K562 (cell line): Measurements from ENCODE around the gene HNRNPF. TPM values are rescaled to one million over a fixed set of nuclear protein-coding genes. Genes with fewer than 3 reads are reported as not detected.
A peak's percentile ranks its signal among the peaks of the same experiment; 100 is the strongest.

Source experiments
- ATAC-seq: fragments of 200-7000 bp; cut with Tn5 transposase; 3 replicates; pipeline ENCODE4 v1.9.1; 2020; ENCODE audit warnings: moderate library complexity
- BruUV-seq: library from RNA; stranded (reverse); fragments of 400-500 nt; replicated peaks from 2 replicates; lab custom pipeline; 2021; lab: Mats Ljungman, UMichigan
- CTCF ChIA-PET: fragments of 300-600 bp; formaldehyde crosslinking; extraction: SDS; loops from one replicate; lab custom pipeline; 2021; ENCODE audit warnings: low intra/inter-chr PET ratio; lab: Yijun Ruan, JAX
- POLR2A ChIA-PET: fragments of 300-600, 350-650 bp; sonication (Branson Sonifier 250); formaldehyde crosslinking; extraction: SDS; loops from one replicate; lab custom pipeline; 2021; ENCODE audit warnings: antibody characterized with exemption, inconsistent platforms; lab: Yijun Ruan, JAX
- DNase-seq, 4 experiments: peaks; one replicate each; pipeline versions ENCODE4 v3.0.0 to v3.0.0-alpha.2; 2011 to 2018; ENCODE audit warnings: low spot score in 3 of 4, mixed read lengths in 3 of 4; ENCODE audit errors: extremely low read depth in 1 of 4
- FAIRE-seq: peaks from 2 replicates; lab custom pipeline; 2011; peaks lifted over from hg19 to GRCh38; lab: Jason Lieb, UNC
- H2AFZ ChIP-seq: 2 replicates; pipeline ENCODE4 v1.6.0; 2011; ENCODE audit warnings: low read depth, low read length, control low read depth, inconsistent platforms
- H3K27ac ChIP-seq: fragments of 200-600 bp; 3 replicates; pipeline ENCODE4 v1.8.0; 2011; ENCODE audit warnings: low read depth, mild to moderate bottlenecking, control low read depth, inconsistent platforms, low read length, moderate library complexity, mixed read lengths; ENCODE audit errors: extremely low read depth
- H3K27me3 ChIP-seq, 2 experiments: fragments of 300-600 bp in 1 of 2; 2 replicates in 1 of 2; 3 replicates in 1 of 2; pipeline versions ENCODE4 v1.6.0 to v1.8.0; 2011; ENCODE audit warnings: inconsistent platforms in 2 of 2, low read length in 2 of 2, mild to moderate bottlenecking in 1 of 2, mixed read lengths in 1 of 2, moderate library complexity in 1 of 2; ENCODE audit not compliant: control insufficient read depth in 2 of 2, insufficient read depth in 2 of 2
- H3K36me3 ChIP-seq: fragments of 300-600 bp; 3 replicates; pipeline ENCODE4 v1.8.0; 2011; ENCODE audit warnings: mild to moderate bottlenecking, low read length, inconsistent platforms; ENCODE audit not compliant: control insufficient read depth, insufficient read depth
- H3K4me1 ChIP-seq, 2 experiments: fragments of 200-600 bp in 1 of 2; replicated peaks in 1 of 2; 2 replicates in 1 of 2; 3 replicates in 1 of 2; pipeline versions ENCODE4 v1.5.1 to v1.8.0; 2011; ENCODE audit warnings: inconsistent platforms in 2 of 2, low read length in 2 of 2, mild to moderate bottlenecking in 1 of 2, mixed read lengths in 1 of 2, moderate library complexity in 1 of 2; ENCODE audit not compliant: control insufficient read depth in 2 of 2, insufficient read depth in 2 of 2
- H3K4me2 ChIP-seq: 2 replicates; pipeline ENCODE4 v1.6.1; 2011; ENCODE audit warnings: low read length, control low read depth, inconsistent platforms, mixed read lengths; ENCODE audit not compliant: insufficient read depth
- H3K4me3 ChIP-seq: fragments of 200-600 bp; sonication (generic), shearing (Covaris generic); 2 replicates; pipeline ENCODE4 v1.5.1; 2016; ENCODE audit warnings: control low read depth, inconsistent platforms
- H3K79me2 ChIP-seq: fragments of 200-600 bp; 3 replicates; pipeline ENCODE4 v1.8.0; 2011; ENCODE audit warnings: low read length, inconsistent platforms; ENCODE audit not compliant: control insufficient read depth, insufficient read depth
- H3K9ac ChIP-seq, 2 experiments: 2 replicates each; pipeline versions ENCODE4 v1.6.0 to v1.6.1; 2011; ENCODE audit warnings: low read depth in 2 of 2, low read length in 2 of 2, control low read depth in 1 of 2, inconsistent platforms in 1 of 2, mild to moderate bottlenecking in 1 of 2, mixed read lengths in 1 of 2; ENCODE audit not compliant: insufficient read depth in 1 of 2
- H3K9me1 ChIP-seq: one replicate; pipeline ENCODE4 v1.6.0; 2011; ENCODE audit warnings: inconsistent platforms, mild to moderate bottlenecking, low read length, moderate library complexity; ENCODE audit not compliant: control insufficient read depth, insufficient read depth
- H3K9me3 ChIP-seq: replicated peaks from 2 replicates; pipeline ENCODE4 v1.5.1; 2011; ENCODE audit warnings: low read depth, low read length, inconsistent platforms; ENCODE audit not compliant: control insufficient read depth, insufficient read depth
- H4K20me1 ChIP-seq: replicated peaks from 2 replicates; pipeline ENCODE4 v1.6.1; 2011; ENCODE audit warnings: low read length, inconsistent platforms, mixed read lengths; ENCODE audit not compliant: control insufficient read depth, insufficient read depth
- C11orf30 ChIP-seq: fragments of 450-650 bp; IDR thresholded peaks from 2 replicates; pipeline ENCODE4 v1.6.1; 2016; ENCODE audit warnings: low read depth, mild to moderate bottlenecking
- CBX5 ChIP-seq: IDR thresholded peaks from 2 replicates; pipeline ENCODE4 v1.6.1; 2014; ENCODE audit warnings: low read depth, borderline replicate concordance
- ESRRB ChIP-seq: fragments of 250-450 bp; sonication (Bioruptor Pico); IDR thresholded peaks from 2 replicates; pipeline ENCODE4 v1.5.0; 2020; ENCODE audit warnings: mild to moderate bottlenecking, moderate library complexity, borderline replicate concordance
- HIVEP1 ChIP-seq: fragments of 250-450 bp; sonication (Bioruptor Pico); IDR thresholded peaks from 2 replicates; pipeline ENCODE4 v1.4.0; 2020; ENCODE audit warnings: mild to moderate bottlenecking
- HNRNPK ChIP-seq: fragments of 200-400 bp; formaldehyde crosslinking; IDR thresholded peaks from one replicate; pipeline ENCODE4 v1.6.1; 2018; ENCODE audit warnings: mild to moderate bottlenecking, low read depth, low read length; ENCODE audit not compliant: poor library complexity, severe bottlenecking
- MAZ ChIP-seq, 2 experiments: fragments of 450-650 bp in 1 of 2; sonication (generic) in 1 of 2; formaldehyde crosslinking; IDR thresholded peaks in 1 of 2; conservative IDR thresholded peaks in 1 of 2; 2 replicates each; pipeline versions ENCODE4 v1.4.0 to v1.5.0; 2020; ENCODE audit warnings: mild to moderate bottlenecking in 1 of 2, missing genetic modification reagents in 1 of 2
- NCOA6 ChIP-seq: fragments of 450-650 bp; IDR thresholded peaks from 2 replicates; pipeline ENCODE4 v1.6.1; 2017; ENCODE audit warnings: mild to moderate bottlenecking
- NFE2L1 ChIP-seq: fragments of 450-650 bp; IDR thresholded peaks from 2 replicates; pipeline ENCODE4 v1.6.1; 2016; ENCODE audit warnings: missing genetic modification characterization, low read depth, mild to moderate bottlenecking, missing compliant biosample characterization, moderate library complexity, borderline replicate concordance
- PHB ChIP-seq: fragments of 250-450 bp; sonication (Bioruptor Pico); IDR thresholded peaks from 2 replicates; pipeline ENCODE4 v1.5.0; 2021
- SAFB2 ChIP-seq: fragments of 200-400 bp; formaldehyde crosslinking; IDR thresholded peaks from 2 replicates; pipeline ENCODE4 v1.6.1; 2018; ENCODE audit warnings: borderline replicate concordance, low read length, low read depth, moderate library complexity; ENCODE audit not compliant: severe bottlenecking
- SREBF1 ChIP-seq: fragments of 150-350 bp; IDR thresholded peaks from 2 replicates; pipeline ENCODE4 v1.6.1; 2014; ENCODE audit warnings: antibody characterized with exemption, low read depth, low read length, borderline replicate concordance
- SUPT5H ChIP-seq: fragments of 450-650 bp; IDR thresholded peaks from 2 replicates; pipeline ENCODE4 v1.6.1; 2016
- TARDBP ChIP-seq: fragments of 450-650 bp; IDR thresholded peaks from 2 replicates; pipeline ENCODE4 v1.6.1; 2016
- U2AF1 ChIP-seq: fragments of 200-400 bp; formaldehyde crosslinking; optimal IDR thresholded peaks from 2 replicates; pipeline ENCODE3; 2017; ENCODE audit warnings: mild to moderate bottlenecking, low read depth, low read length, moderate library complexity
- ZNF282 ChIP-seq: sonication (generic); formaldehyde crosslinking; IDR thresholded peaks from 2 replicates; pipeline ENCODE4 v1.8.1; 2023; ENCODE audit warnings: missing genetic modification reagents
- WGBS: fragments of 100-300 bp; shearing (Covaris generic); methylation state at CpG from one replicate; pipeline ENCODE4 v1.1.6; 2016; ENCODE audit warnings: low coverage, mixed read lengths; ENCODE audit not compliant: insufficient coverage; ENCODE audit errors: missing lambda C conversion rate; 5-methylcytosine and 5-hydroxymethylcytosine counted together
- in situ Hi-C: fragments of 300-500 bp; cut with MboI; formaldehyde crosslinking; loops from 4 replicates; pipeline ENCODE4 v1.15.0; 2018; ENCODE audit warnings: inconsistent platforms, mixed read lengths
- intact Hi-C: fragments of 100-400 bp; cut with micrococcal nuclease; formaldehyde crosslinking; loops from 2 replicates; pipeline ENCODE4 v1.14.2; 2022
- polyA plus RNA-seq, 8 experiments: library from polyadenylated mRNA; depleted of rRNA in 4 of 8; stranded (reverse) in 5 of 8; unstranded in 3 of 8; fragments of >200 nt; fragmentation: Nextera tagmentation in 2 of 8; fragmentation: Illumina TruSeq in 1 of 8; extraction: Ambion mirVana in 2 of 8; extraction: Trizol in 1 of 8; gene quantifications; 2 replicates each; pipeline versions ENCODE4 v1.2.1 to v1.2.3, GENCODE V29; 2011 to 2014; ENCODE audit warnings: inconsistent platforms in 1 of 8, missing spikeins in 1 of 8
- total RNA-seq, 7 experiments: library from RNA; depleted of rRNA in 6 of 7; stranded (reverse); fragments of >200 nt in 6 of 7; fragmentation: Illumina TruSeq in 2 of 7; extraction: Trizol in 2 of 7; gene quantifications; 2 replicates each; pipeline versions ENCODE4 v1.2.1 to v1.2.3, GENCODE V29; 2011 to 2021; ENCODE audit warnings: low replicate concordance in 1 of 7
- TF ChIP-seq, protein P1 (sequence below): sonication (generic); formaldehyde crosslinking; IDR thresholded peaks from 2 replicates; pipeline ENCODE4 v1.8.0; 2022; ENCODE audit warnings: mild to moderate bottlenecking, missing genetic modification reagents
- TF ChIP-seq, protein P2 (sequence below): fragments of 450-650 bp; IDR thresholded peaks from 2 replicates; pipeline ENCODE4 v1.6.1; 2017; ENCODE audit warnings: antibody characterized with exemption, mild to moderate bottlenecking

HNRNPF gene
- total and polyA plus RNA-seq, 9 of the 15 experiments (the other 6 are each of a cell fraction or from before 2014, with no cell fraction given) = 192 to 489 (median 416) TPM

DNA sequence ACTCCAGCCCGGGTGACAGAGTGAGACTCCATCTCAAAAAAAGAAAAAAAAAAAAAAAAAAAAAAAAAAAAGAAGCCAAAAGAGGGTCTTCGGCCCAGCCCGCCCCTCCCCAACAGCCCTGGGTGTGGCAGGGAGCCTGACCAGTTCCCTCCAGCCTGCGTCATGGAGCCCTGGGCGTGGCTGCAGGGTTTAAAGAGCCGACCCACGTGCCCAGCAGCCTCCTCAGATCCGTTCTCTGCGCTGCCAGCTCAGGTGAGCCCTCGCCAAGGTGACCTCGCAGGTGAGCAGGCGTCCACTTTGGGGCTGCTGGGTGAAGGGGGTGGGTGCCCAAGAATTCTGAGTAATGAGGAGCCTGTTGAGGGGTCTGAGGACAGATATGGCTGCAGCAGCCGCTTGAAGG lies 37.6 kb downstream of the HNRNPF start, which contains the start of gene FXYD4 (continued):
- TF ChIP-seq, protein P1, sequence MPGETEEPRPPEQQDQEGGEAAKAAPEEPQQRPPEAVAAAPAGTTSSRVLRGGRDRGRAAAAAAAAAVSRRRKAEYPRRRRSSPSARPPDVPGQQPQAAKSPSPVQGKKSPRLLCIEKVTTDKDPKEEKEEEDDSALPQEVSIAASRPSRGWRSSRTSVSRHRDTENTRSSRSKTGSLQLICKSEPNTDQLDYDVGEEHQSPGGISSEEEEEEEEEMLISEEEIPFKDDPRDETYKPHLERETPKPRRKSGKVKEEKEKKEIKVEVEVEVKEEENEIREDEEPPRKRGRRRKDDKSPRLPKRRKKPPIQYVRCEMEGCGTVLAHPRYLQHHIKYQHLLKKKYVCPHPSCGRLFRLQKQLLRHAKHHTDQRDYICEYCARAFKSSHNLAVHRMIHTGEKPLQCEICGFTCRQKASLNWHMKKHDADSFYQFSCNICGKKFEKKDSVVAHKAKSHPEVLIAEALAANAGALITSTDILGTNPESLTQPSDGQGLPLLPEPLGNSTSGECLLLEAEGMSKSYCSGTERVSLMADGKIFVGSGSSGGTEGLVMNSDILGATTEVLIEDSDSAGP (CRISPR knock-in tag) = no peak
- TF ChIP-seq MAZ (CRISPR knock-in tag; conservative IDR thresholded peaks at IDR 0.05 in 1 of 2, IDR thresholded peaks at IDR 0.05 in 1 of 2) (no peak), CBX5 (no peak)

DNA sequence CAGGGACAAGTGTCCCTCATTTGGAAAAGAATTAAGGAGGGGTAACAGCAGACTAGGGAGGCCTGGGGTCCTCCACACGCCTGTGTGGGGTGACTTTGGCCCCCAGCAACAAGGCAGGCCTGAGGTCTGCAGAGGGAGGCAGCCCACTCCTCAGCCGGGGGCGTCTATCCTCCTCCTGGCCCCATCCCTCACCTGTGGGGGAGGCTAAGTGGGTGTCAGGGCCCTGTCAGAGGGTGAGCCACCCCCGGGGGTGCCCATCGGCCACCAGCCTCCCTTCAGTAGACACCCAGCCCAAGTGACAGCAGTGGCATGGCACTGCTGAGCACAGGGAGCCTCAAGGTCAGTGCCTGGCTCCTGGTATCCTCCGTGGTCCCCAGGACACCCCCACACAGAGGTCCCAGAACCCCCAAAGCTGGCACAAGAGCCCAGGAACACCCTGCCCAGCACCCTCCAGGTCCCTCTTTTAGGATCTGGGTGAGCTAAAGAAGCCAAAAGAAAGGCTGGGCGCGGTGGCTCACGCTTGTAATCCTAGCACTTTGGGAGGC lies 38.2 kb downstream of the HNRNPF start:
- no peak overlapping the region for H3K4me2 ChIP-seq
- FAIRE-seq = no peak
- no peaks in the 10 kb centered on the region for H4K20me1 ChIP-seq
- ChIA-PET POLR2A (interaction anchor here (0.5 to 2.8 kb wide), 3 partner anchors 11 to 1003 kb away, joined by 3 to 20 read pairs (median 4); no protein-coding TSS in a partner anchor), CTCF (no interaction called here)
- no peaks in the 10 kb centered on the region for H3K79me2 ChIP-seq
- WGBS = 37% methylated on average over 9 of the region's 9 CpGs
- H3K9me3 ChIP-seq = no peaks in the 10 kb centered on the region
- H3K4me1 ChIP-seq = peaks cover 0 to 14% of the 10 kb centered on the region in 2 experiments; a peak in 2 of 5 replicates
- no peak overlapping the region for H2AFZ ChIP-seq
- in situ Hi-C loops = no loop called here
- intact Hi-C loops = no loop called here
- H3K27ac ChIP-seq = no peak overlapping the region
- no peaks in the 10 kb centered on the region for H3K36me3 ChIP-seq
- H3K9me1 ChIP-seq = no peaks in the 10 kb centered on the region
- H3K27me3 ChIP-seq = peaks cover 0 to 15% of the 10 kb centered on the region in 2 experiments; a peak in 2 of 5 replicates
- BruUV-seq = no TSS peak
- H3K9ac ChIP-seq = peak overlapping the region in 1 of 2 experiments; percentile 78; a peak in 2 of 4 replicates
- H3K4me3 ChIP-seq = no peak overlapping the region
- DNase-seq = no peak
- no peak for ATAC-seq
- TF ChIP-seq NCOA6 (no peak), SUPT5H (no peak), SAFB2 (no peak), SREBF1 (no peak), ZNF282 (CRISPR knock-in tag) (no peak), HNRNPK (no peak), C11orf30 (no peak), HIVEP1 (CRISPR knock-in tag) (no peak), U2AF1 (no peak), PHB (CRISPR knock-in tag) (no peak), TARDBP (no peak), NFE2L1 (tag) (no peak), ESRRB (no peak)
- TF ChIP-seq, protein P2, sequence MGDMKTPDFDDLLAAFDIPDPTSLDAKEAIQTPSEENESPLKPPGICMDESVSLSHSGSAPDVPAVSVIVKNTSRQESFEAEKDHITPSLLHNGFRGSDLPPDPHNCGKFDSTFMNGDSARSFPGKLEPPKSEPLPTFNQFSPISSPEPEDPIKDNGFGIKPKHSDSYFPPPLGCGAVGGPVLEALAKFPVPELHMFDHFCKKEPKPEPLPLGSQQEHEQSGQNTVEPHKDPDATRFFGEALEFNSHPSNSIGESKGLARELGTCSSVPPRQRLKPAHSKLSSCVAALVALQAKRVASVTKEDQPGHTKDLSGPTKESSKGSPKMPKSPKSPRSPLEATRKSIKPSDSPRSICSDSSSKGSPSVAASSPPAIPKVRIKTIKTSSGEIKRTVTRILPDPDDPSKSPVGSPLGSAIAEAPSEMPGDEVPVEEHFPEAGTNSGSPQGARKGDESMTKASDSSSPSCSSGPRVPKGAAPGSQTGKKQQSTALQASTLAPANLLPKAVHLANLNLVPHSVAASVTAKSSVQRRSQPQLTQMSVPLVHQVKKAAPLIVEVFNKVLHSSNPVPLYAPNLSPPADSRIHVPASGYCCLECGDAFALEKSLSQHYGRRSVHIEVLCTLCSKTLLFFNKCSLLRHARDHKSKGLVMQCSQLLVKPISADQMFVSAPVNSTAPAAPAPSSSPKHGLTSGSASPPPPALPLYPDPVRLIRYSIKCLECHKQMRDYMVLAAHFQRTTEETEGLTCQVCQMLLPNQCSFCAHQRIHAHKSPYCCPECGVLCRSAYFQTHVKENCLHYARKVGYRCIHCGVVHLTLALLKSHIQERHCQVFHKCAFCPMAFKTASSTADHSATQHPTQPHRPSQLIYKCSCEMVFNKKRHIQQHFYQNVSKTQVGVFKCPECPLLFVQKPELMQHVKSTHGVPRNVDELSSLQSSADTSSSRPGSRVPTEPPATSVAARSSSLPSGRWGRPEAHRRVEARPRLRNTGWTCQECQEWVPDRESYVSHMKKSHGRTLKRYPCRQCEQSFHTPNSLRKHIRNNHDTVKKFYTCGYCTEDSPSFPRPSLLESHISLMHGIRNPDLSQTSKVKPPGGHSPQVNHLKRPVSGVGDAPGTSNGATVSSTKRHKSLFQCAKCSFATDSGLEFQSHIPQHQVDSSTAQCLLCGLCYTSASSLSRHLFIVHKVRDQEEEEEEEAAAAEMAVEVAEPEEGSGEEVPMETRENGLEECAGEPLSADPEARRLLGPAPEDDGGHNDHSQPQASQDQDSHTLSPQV = no peak
